ENCODE results near the gene IGHMBP2.

Gene IGHMBP2

DNA sequence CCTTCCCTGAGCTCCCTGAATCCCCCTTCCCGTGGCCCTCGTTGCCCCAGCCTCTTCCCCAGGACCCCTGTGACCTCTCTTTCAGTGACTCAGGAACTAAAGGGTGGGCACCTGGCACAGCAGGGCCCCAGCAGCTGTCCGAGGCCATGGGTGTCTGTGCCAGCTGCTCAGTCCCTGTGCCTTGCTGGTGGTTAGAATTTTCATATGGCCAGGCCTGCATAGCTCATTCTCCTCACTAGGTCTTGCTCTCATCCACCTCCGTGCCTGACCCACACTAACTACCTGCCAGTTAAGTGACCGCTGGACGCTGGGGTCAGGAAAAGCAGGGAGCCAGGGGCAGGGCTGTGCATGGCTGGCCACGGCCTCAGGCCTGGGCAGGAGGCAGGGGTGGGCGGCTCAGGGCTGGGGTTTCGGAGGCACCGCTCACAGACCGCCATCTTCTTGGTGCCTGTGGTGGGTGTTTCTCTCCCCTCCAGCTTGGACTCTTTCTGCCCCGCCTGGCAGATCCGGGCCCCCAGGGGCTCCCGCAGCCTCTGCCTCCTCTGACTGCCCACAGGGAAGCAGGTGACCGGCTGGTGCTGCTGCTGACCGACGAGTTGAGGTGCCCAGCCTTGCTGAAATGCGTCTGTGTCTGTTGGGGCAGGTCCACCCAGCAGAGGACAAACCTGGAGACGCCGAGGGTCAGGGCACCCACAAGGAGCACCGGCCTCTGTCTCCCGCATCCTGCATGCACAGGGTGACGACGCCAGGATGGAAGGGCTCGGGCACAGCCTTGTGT is 56.8 kb downstream of the IGHMBP2 start:
- no peak overlapping the region for H3K9ac ChIP-seq (ENCODE audit: low read depth, low read length)
- H3K4me1 ChIP-seq (ENCODE audit: insufficient read depth, low read length), result peaks cover under 1% of the 10 kb centered on the region; the same call in 1 of the 2 replicates
- H3K27me3 ChIP-seq (ENCODE audit: insufficient read depth, low read length), result no peaks in the 10 kb centered on the region
- no peaks in the 10 kb centered on the region for H3K9me3 ChIP-seq (ENCODE audit: insufficient read depth, low read depth, low read length)
- H3K36me3 ChIP-seq (ENCODE audit: insufficient read depth, low read depth, low read length), result no peaks in the 10 kb centered on the region
- no peak overlapping the region for H3K4me3 ChIP-seq (ENCODE audit: low read length)
- no peak overlapping the region for H3K27ac ChIP-seq (ENCODE audit: low read length)

DNA sequence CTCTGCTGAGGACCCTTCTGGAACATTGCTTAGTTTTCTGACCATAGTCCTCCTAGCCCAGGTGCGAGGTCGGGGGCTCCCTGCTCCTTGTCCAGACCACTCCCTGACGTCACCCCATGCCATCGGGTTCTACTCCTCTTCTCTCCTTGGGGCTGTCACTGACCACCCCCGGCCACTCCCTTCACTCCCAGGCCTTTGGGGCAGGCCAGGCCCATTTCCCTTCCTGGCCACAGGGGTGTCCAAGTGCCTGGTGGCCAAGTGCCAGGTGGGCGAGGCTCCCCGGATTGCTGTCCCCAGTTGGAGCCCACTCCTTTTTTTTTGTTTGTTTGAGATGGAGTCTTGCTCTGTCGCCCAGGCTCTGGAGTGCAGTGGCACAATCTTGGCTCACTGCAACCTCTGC is 57.6 kb downstream of the IGHMBP2 start:
- no peaks in the 10 kb centered on the region for H3K27me3 ChIP-seq (ENCODE audit: insufficient read depth, low read length)
- no peak overlapping the region for H3K9ac ChIP-seq (ENCODE audit: low read depth, low read length)
- H3K36me3 ChIP-seq (ENCODE audit: insufficient read depth, low read depth, low read length), result no peaks in the 10 kb centered on the region
- H3K4me1 ChIP-seq (ENCODE audit: insufficient read depth, low read length), result no peaks in the 10 kb centered on the region
- H3K4me3 ChIP-seq (ENCODE audit: low read length), result no peak overlapping the region
- H3K27ac ChIP-seq (ENCODE audit: low read length), result no peak overlapping the region
- H3K9me3 ChIP-seq (ENCODE audit: insufficient read depth, low read depth, low read length), result no peaks in the 10 kb centered on the region

DNA sequence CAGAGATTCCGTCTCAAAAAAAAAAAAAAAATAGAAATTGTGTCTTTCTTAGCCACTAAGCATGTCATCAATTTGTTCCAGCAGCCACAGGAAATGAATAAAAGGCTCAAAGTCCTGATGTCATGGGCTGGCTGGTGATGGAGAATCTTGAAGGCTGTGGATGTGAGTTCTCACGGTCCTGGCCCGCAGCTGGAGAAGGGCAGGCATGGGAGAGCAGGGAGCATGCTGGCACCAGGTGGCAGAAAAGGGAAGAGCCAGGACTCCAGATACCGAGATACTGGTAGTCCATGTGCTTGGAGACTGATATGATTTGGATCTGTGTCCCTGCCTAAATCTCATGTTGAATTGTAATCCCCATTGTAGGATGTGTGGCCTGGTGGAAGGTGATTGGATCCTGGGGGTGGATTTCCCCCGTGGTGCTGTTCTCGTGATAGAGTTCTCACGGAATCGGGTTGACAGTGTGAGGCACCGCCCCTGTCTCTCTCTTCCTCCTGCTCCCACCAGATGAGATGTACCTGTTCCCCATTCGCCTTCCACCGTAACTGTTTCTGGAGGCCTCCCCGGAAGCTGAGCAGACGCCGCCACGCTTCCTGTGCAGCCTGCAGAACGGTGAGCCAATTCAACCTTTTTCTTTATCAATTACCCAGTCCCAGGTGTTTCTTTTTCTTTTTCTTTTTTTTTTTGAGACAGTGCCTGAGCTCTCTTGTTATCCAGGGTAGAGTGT is 59.0 kb downstream of the IGHMBP2 start:
- Histone ChIP-seq H3K27me3 (ENCODE audit: insufficient read depth, low read length) (no peaks in the 10 kb centered on the region), H3K9ac (ENCODE audit: low read depth, low read length) (no peak overlapping the region), H3K36me3 (ENCODE audit: insufficient read depth, low read depth, low read length) (no peaks in the 10 kb centered on the region), H3K9me3 (ENCODE audit: insufficient read depth, low read depth, low read length) (no peaks in the 10 kb centered on the region), H3K27ac (ENCODE audit: low read length) (no peak overlapping the region), H3K4me3 (ENCODE audit: low read length) (no peak overlapping the region), H3K4me1 (ENCODE audit: insufficient read depth, low read length) (no peaks in the 10 kb centered on the region)

DNA sequence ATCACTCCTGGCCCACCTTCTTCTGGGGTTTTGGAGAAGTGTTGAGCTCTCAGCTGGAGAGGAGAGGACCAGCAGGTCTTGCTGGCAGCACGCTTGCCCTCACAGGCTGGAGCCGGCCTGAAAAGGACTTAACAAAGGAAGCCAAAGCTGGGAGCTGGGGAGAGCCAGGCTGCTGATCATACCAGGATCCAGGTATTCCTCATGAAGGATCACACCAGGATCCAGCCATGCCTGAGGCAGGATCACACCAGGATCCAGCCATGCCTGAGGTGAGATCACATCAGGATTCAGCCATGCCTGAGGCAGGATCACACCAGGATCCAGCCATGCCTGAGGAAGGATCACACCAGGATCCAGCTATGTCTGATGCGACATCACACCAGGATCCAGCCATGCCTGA is 60.1 kb downstream of the IGHMBP2 start:
- H3K9me3 ChIP-seq (ENCODE audit: insufficient read depth, low read depth, low read length), result no peaks in the 10 kb centered on the region

DNA sequence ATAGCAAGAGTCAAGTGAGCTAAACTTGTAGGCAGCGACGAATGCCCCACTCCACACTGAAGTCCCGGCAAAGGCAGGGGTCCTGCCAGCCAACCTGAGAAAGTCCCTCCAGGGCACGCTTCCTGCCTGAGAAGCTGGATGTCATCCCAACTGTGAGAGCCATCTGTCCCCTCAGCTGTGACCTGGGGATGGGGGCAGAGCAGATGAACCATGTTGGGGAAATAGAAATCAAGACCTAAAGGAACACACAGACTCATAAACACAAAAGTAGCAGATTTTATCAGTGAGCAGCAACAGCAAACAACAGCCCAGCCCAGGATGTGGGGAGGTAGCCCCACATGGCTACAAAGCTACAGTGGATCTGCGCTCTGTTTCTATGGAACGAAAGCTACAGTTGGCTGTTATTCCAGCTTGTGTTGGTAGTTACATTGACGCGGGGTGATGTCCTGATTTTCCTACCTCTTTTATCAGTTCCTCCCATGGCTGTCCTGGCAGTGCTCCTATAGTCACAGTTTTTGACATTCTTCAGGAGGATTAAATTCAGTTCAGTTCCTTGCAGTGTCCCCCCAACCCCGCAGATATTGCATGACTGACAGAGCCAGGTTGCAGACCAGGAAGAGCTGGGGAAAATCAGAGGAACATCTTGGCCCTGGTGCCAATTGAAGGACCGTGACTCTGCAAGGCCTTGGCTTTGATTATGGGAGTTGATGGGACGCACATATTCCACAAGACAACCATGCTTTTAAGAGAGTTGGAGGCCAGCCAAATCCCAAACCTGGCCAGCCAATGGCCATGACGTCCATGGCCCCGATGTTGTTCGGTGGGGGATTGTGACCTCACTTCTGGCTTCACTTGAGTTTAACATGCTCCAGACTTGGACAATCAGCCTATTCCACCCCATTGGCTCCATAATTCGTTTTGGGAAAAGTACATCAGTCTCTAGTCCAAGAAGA is 62.5 kb downstream of the IGHMBP2 start:
- Histone ChIP-seq H3K4me1 (ENCODE audit: insufficient read depth, low read length) (no peaks in the 10 kb centered on the region), H3K27ac (ENCODE audit: low read length) (no peak overlapping the region), H3K9ac (ENCODE audit: low read depth, low read length) (no peak overlapping the region), H3K9me3 (ENCODE audit: insufficient read depth, low read depth, low read length) (no peaks in the 10 kb centered on the region), H3K36me3 (ENCODE audit: insufficient read depth, low read depth, low read length) (no peaks in the 10 kb centered on the region), H3K27me3 (ENCODE audit: insufficient read depth, low read length) (no peaks in the 10 kb centered on the region), H3K4me3 (ENCODE audit: low read length) (no peak overlapping the region)

More for the DNA sequence above, 60.1 kb downstream of the IGHMBP2 start:
- H3K9ac ChIP-seq (ENCODE audit: low read depth, low read length), result no peak overlapping the region
- H3K27ac ChIP-seq (ENCODE audit: low read length), result no peak overlapping the region
- no peaks in the 10 kb centered on the region for H3K27me3 ChIP-seq (ENCODE audit: insufficient read depth, low read length)
- no peaks in the 10 kb centered on the region for H3K4me1 ChIP-seq (ENCODE audit: insufficient read depth, low read length)
- H3K36me3 ChIP-seq (ENCODE audit: insufficient read depth, low read depth, low read length), result no peaks in the 10 kb centered on the region
- no peak overlapping the region for H3K4me3 ChIP-seq (ENCODE audit: low read length)

DNA sequence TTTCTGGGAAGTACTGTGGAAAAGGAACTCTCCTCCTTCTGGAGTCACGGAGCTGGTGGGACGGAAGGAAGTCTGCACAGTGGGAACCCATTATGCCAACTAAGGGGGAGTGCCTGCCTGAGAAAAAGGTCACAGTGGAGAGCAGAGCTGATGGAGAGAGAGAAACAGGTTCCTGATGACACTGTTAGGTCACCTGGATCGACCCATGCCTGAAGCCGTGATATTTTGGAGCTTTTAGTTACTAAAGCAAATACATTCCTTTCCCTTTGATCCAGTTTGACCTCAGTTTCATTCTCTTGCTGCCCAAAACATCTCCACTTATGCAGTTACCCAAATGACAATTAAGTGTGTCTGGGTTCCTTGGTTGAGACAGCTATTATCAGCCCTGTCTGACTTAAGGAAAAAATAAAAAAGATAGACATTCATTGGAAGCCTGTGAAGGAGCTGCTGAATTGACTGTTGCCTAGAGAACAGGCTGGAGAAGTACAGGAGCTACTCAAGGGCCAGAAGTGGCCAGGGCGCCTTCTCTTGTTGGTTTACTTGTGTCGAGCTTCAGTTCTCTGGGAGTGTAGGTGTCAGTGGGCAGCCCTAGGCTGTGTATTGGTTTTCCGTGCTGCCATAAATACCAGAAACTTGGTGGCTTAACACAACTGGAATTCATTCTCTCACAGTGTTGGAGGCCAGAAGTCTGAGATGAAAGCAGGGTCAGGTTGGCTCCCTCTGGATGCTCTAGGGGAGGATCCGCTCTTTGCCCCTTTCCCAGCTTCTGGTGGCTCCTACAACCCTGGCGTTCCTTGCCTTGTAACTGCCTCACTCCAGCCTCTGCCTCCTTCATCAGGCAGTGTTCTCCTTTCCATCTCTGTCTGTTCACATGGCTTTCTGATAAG is 63.4 kb downstream of the IGHMBP2 start:
- H3K27me3 ChIP-seq (ENCODE audit: insufficient read depth, low read length), result no peaks in the 10 kb centered on the region
- H3K36me3 ChIP-seq (ENCODE audit: insufficient read depth, low read depth, low read length), result no peaks in the 10 kb centered on the region
- H3K9ac ChIP-seq (ENCODE audit: low read depth, low read length), result no peak overlapping the region
- H3K4me3 ChIP-seq (ENCODE audit: low read length), result no peak overlapping the region
- no peaks in the 10 kb centered on the region for H3K4me1 ChIP-seq (ENCODE audit: insufficient read depth, low read length)
- no peaks in the 10 kb centered on the region for H3K9me3 ChIP-seq (ENCODE audit: insufficient read depth, low read depth, low read length)
- no peak overlapping the region for H3K27ac ChIP-seq (ENCODE audit: low read length)

DNA sequence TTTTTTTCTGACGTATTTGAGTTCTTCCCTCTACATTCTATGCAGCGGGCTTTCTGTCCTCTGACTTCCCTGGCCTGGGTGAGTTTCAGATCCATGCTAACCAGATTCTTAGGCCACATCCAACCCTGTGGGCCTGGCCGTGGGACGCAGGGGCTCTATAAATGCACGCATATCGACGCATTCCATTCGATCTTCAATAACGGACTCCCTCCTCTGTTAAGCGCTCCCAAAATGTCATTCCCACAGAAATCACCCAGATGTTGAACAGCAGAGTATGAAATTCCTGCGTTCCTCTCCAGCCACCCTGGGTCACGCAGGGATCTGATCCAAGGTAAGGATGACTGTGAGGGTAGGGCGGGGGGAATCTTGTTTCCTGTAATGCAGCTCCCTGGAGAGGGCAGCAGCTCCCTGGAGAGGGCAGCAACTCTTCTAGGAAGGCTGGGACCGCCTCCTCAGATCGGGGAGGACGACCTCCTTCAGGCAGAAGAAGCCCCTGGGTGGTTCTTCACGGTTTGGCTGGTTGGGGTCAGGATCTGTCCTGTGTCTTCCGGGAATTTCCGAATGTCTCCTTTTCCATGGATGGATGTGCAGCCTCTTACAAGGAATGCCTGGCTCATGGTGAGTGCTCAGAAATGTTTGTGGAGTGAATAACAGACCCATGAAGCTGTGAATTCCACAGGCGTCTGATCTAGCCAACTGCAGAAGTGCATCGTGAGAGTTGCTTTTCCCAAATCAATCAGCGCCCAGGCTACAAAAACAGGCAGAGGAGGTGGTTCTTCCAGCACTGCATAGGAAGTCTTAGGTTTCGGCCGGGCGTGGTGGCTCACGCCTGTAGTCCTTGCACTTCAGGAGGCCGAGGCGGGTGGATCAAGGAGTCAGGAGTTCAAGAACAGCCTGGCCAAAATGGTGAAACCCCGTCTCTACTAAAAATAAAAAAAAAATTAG is 64.9 kb downstream of the IGHMBP2 start:
- Histone ChIP-seq H3K27me3 (ENCODE audit: insufficient read depth, low read length) (no peaks in the 10 kb centered on the region), H3K9ac (ENCODE audit: low read depth, low read length) (no peak overlapping the region), H3K4me1 (ENCODE audit: insufficient read depth, low read length) (no peaks in the 10 kb centered on the region)

DNA sequence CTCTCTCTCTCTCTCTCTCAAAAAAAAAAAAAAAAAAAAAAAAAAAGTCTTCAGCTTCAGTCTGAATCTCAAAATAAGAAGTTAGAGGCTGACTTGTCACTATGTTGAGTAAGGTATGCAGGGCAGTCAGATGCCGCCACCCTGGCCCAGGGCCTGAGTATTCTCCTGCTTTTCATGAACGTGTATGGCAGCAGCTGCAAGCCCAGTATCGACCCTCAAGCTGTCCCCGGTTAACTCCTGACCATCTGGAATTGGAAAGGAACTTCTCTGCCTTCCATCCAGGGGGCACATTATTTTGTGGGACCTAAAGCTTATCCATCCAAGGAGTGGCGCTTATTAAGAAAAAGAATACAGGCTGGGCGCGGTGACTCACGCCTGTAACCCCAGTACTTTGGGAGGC is 65.7 kb downstream of the IGHMBP2 start:
- H3K27ac ChIP-seq (ENCODE audit: low read length), result no peak overlapping the region
- no peaks in the 10 kb centered on the region for H3K27me3 ChIP-seq (ENCODE audit: insufficient read depth, low read length)
- H3K4me3 ChIP-seq (ENCODE audit: low read length), result no peak overlapping the region
- no peaks in the 10 kb centered on the region for H3K4me1 ChIP-seq (ENCODE audit: insufficient read depth, low read length)
- no peaks in the 10 kb centered on the region for H3K9me3 ChIP-seq (ENCODE audit: insufficient read depth, low read depth, low read length)
- H3K36me3 ChIP-seq (ENCODE audit: insufficient read depth, low read depth, low read length), result no peaks in the 10 kb centered on the region
- no peak overlapping the region for H3K9ac ChIP-seq (ENCODE audit: low read depth, low read length)

More for the DNA sequence above, 64.9 kb downstream of the IGHMBP2 start:
- no peaks in the 10 kb centered on the region for H3K9me3 ChIP-seq (ENCODE audit: insufficient read depth, low read depth, low read length)
- no peak overlapping the region for H3K4me3 ChIP-seq (ENCODE audit: low read length)
- no peak overlapping the region for H3K27ac ChIP-seq (ENCODE audit: low read length)
- H3K36me3 ChIP-seq (ENCODE audit: insufficient read depth, low read depth, low read length), result no peaks in the 10 kb centered on the region

DNA sequence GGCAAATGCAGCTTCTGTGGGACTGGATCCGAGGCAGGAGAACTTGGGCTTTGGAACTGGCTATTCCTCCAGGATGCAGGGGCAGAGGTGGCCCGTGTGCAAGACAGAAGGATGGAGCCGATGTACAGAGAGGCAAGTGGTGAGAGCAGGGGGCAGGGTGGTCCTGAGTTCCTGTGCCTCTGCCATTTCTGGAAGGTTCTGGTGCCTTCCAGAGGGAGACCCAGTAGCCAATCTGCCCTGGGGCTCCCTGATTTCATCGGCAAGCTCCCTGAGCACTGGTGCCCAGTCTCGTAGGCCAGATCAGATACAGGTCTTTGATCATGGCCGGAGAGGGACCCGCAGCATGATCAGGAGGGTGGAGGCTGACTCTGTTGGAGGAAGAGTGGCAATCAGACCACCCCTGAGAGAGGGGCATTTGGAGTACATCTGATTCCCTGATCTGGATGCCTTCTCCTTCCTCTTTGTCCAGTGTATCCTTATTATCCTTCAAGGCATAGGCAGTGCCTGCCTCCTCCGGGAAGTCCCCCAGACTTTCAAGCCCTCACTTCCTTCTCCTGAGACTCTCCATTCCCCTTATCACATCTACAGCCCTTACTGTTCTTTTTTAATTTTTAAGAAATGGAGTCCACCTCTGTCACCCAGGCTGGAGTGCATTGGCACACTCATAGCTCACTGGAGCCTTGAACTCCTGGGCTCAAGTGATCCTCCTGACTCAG is 67.4 kb downstream of the IGHMBP2 start:
- Histone ChIP-seq H3K27ac (ENCODE audit: low read length) (no peak overlapping the region), H3K27me3 (ENCODE audit: insufficient read depth, low read length) (no peaks in the 10 kb centered on the region), H3K4me3 (ENCODE audit: low read length) (no peak overlapping the region), H3K4me1 (ENCODE audit: insufficient read depth, low read length) (no peaks in the 10 kb centered on the region), H3K36me3 (ENCODE audit: insufficient read depth, low read depth, low read length) (no peaks in the 10 kb centered on the region), H3K9ac (ENCODE audit: low read depth, low read length) (no peak overlapping the region), H3K9me3 (ENCODE audit: insufficient read depth, low read depth, low read length) (no peaks in the 10 kb centered on the region)

DNA sequence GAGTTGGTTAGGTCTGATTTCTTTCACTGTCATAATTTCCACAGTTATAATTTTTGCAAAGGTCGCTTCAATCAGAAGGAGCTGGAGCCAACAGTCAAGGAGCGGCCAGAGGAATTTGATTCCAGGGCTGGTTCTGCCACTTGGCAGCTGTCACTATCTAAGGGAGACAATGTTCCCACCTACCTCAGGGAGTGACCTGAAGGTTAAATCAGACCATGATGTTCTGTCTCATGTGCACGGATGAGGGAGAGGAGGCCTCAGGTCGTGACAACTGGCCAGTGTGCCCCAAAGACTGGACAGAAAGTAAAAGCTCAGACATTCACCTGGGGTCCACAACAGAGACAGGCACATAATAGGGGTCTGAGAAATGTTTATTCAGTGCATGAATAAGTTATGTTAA is 69.5 kb downstream of the IGHMBP2 start:
- Histone ChIP-seq H3K36me3 (ENCODE audit: insufficient read depth, low read depth, low read length) (no peaks in the 10 kb centered on the region), H3K9me3 (ENCODE audit: insufficient read depth, low read depth, low read length) (no peaks in the 10 kb centered on the region), H3K27me3 (ENCODE audit: insufficient read depth, low read length) (no peaks in the 10 kb centered on the region), H3K4me3 (ENCODE audit: low read length) (no peak overlapping the region), H3K9ac (ENCODE audit: low read depth, low read length) (no peak overlapping the region), H3K27ac (ENCODE audit: low read length) (no peak overlapping the region), H3K4me1 (ENCODE audit: insufficient read depth, low read length) (no peaks in the 10 kb centered on the region)
